NCI-H128 (cell line): ENCODE results near the gene CORO1C.
"Not testable (repeated sequence)": the region's sequence is repeated elsewhere in the genome, so short reads cannot be mapped to it uniquely, and the experiment has no call there.

Experiments
- DNase-seq: peaks from one replicate; lab custom pipeline; 2025; ENCODE audit not compliant: unreplicated experiment; lab: John Stamatoyannopoulos, UW

The CORO1C gene

DNA sequence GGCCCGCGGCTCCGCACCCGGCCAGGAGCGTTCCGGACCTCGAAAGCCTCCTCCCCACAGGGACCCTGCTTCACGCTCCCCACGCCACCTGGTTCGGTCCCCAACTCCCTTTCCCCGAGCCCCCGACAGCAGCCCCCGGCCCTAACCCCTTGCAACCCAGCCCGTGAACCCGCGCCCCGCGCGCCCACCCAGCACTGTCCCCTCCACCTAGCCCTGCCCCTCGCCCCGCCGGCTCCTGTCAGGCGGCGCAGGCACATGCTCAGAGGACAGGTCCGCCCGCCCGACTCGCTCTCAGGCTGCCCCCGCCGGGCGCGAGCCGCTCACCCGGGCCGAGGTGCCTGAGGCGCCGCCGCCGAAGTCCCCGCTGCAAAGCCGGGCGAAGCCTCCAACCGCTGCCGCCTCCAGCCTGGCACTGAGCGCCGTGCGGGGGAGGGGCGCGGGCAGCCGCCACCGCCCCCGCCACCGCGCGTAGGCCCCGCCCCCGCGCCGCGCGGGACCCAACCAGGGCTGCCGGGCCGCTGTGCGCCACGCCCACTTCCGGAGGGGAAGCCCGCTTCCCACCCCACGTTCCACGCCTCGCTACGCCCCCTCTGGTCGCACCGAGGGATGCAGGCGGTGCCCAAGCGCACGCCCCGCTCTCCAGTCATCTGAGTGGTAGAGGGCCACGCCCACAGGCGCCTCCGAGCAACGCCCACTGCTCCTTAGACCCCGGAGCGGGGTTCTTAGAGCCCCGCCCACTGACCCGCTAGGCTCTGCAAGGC is at the start of gene CORO1C:
CORO1C (minus strand) TSS at position 414 of the 761 bp plus-strand sequence. CDS start 30,200 bp downstream, outside the sequence.
- DNase-seq = peak; percentile 97

DNA sequence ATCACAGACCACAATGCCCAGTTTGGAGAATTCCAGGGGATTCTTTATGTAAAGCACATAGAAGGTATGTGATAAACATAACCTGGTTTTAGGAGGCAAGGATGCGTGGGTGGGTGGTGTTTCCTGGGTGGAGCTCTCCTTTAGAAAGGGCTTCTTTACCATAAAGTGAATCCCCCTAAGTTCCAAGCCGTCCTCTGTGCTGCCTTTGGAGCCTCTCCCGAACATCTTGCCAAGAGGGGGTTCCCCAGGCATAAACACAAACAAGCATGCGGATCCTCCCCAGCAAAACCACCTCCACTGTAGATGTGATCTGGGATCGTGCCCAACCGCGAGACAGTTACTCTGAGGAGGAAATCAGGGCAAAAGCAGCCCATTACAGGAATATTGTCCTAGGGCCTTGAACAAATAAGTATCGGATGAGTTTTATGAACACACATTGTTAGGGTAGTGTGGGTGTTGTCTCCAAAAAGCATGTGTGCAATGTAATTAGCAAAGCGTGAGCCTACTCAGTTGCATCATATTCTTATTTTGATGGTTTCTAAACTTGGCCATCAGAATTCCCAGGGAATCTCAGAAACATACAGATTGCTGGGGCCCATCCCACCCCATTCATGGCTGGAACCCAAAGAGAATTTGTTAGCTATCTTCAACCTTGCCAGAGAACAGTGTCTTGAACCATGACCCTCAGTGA is 48.8 kb upstream of the CORO1C start:
- no peak for DNase-seq

GRCh38 chr12:108778053-108778452 is 46.7 kb upstream of the CORO1C start:
- no peak for DNase-seq

GRCh38 chr12:108777156-108777555 is 45.8 kb upstream of the CORO1C start:
- DNase-seq = no peak

GRCh38 chr12:108773798-108774788 is 42.8 kb upstream of the CORO1C start:
- no peak for DNase-seq

GRCh38 chr12:108772891-108773797 is 41.8 kb upstream of the CORO1C start:
- DNase-seq = no peak

GRCh38 chr12:108772247-108772646 is 40.9 kb upstream of the CORO1C start:
- DNase-seq = no peak

GRCh38 chr12:108771835-108772234 is 40.5 kb upstream of the CORO1C start:
- not testable (repeated sequence) for DNase-seq

DNA sequence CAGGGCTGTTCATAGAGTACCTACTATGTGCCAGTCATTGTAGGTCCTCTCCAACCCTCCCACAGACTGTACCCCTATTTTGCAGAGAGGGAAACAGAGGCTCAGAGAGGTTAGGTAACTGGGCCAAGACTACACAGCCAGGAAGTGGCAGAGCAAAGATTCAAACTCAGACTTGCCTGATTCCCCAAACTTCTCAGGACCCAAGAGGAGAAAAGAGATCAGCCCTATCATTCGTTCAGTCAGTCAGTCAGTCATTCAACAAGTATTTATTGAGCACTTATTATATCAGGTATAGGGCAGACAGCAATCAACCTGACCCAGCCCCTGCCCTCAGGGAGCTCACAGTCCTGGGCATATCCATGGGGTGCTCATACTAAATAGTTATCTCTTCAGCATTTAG is 39.6 kb upstream of the CORO1C start:
- DNase-seq = no peak

GRCh38 chr12:108770269-108770829 is 39.0 kb upstream of the CORO1C start:
- DNase-seq = no peak

DNA sequence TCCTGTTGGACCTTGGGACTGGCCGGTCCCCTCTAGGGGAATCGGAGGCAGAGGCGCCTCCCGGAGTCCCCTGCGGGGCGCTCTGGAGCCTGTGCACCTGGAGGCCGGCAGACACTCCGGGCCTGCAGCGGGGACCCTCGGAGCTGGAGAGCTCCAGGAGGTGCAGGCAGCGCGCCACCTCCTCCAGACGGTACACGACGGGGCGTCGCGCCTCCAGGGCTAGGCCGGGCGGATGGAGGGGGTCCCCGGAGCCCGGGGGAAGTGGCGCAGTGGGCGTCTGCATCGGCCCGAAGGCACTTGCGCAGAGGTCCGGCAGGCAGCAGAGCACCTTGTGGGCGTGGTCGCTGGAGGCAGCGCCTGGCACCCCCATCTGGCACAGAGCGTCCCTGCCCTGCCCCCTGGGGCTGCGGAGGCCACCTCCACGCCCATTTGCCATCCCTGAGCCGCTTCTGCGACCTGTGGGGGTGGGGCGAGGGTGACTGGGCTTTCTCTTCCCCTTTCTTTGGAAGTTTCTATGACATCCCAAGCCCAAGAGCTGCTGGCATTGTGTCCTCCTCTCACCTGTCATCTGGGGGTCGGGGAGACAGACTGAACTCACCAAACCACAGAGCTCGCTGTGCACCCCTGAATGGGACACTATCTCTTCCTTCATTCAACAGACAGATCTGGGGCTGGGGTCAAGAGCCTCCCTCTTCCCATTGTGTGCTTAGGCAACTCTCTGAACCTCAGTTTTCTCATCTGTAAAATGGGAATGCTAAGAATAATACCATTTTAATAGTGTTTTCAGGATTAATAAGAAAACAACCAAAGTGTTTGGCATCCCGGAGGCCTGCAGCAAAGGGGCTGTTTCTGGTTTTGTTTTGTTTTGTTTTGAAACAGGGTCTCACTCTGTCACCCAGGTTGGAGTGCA is 37.5 kb upstream of the CORO1C start:
- DNase-seq = no peak

- no peak for DNase-seq
Observed at GRCh38 chr12:108766294-108766693, 35.0 kb upstream of the CORO1C start.

GRCh38 chr12:108765289-108765764 is 34.0 kb upstream of the CORO1C start:
- DNase-seq = no peak

- no peak for DNase-seq
Observed at GRCh38 chr12:108764540-108765288, 33.4 kb upstream of the CORO1C start.

- DNase-seq = no peak
Observed at GRCh38 chr12:108761226-108761625, 29.9 kb upstream of the CORO1C start.

- DNase-seq = no peak
Observed at GRCh38 chr12:108759924-108760323, 28.6 kb upstream of the CORO1C start.

GRCh38 chr12:108757856-108758255 is 26.5 kb upstream of the CORO1C start:
- DNase-seq = no peak

- DNase-seq = no peak
Observed at GRCh38 chr12:108756421-108756820, 25.1 kb upstream of the CORO1C start.
